ENCODE results near the gene PTPRG.

- TF ChIP-seq, protein P1, sequence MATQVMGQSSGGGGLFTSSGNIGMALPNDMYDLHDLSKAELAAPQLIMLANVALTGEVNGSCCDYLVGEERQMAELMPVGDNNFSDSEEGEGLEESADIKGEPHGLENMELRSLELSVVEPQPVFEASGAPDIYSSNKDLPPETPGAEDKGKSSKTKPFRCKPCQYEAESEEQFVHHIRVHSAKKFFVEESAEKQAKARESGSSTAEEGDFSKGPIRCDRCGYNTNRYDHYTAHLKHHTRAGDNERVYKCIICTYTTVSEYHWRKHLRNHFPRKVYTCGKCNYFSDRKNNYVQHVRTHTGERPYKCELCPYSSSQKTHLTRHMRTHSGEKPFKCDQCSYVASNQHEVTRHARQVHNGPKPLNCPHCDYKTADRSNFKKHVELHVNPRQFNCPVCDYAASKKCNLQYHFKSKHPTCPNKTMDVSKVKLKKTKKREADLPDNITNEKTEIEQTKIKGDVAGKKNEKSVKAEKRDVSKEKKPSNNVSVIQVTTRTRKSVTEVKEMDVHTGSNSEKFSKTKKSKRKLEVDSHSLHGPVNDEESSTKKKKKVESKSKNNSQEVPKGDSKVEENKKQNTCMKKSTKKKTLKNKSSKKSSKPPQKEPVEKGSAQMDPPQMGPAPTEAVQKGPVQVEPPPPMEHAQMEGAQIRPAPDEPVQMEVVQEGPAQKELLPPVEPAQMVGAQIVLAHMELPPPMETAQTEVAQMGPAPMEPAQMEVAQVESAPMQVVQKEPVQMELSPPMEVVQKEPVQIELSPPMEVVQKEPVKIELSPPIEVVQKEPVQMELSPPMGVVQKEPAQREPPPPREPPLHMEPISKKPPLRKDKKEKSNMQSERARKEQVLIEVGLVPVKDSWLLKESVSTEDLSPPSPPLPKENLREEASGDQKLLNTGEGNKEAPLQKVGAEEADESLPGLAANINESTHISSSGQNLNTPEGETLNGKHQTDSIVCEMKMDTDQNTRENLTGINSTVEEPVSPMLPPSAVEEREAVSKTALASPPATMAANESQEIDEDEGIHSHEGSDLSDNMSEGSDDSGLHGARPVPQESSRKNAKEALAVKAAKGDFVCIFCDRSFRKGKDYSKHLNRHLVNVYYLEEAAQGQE (IDR thresholded peaks at IDR 0.05; ENCODE audit: low read depth): no peak
- TF ChIP-seq, protein P2, sequence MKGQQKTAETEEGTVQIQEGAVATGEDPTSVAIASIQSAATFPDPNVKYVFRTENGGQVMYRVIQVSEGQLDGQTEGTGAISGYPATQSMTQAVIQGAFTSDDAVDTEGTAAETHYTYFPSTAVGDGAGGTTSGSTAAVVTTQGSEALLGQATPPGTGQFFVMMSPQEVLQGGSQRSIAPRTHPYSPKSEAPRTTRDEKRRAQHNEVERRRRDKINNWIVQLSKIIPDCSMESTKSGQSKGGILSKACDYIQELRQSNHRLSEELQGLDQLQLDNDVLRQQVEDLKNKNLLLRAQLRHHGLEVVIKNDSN (IDR thresholded peaks at IDR 0.05): no peak
- TF ChIP-seq CREB1 (IDR thresholded peaks at IDR 0.05; ENCODE audit: low read depth): no peak
These were observed 55.7 kb downstream of the PTPRG start for GRCh38 chr3:61617041-61617440.
